Activated CD4-positive, alpha-beta T cell treated with anti-CD3 and anti-CD28 coated beads for 1 hour (primary cell): ENCODE results near the gene ARHGAP9.
A peak's percentile ranks its signal among the peaks of the same experiment; 100 is the strongest.
"Not testable (repeated sequence)": the region's sequence is repeated elsewhere in the genome, so short reads cannot be mapped to it uniquely, and the experiment has no call there.

ENCODE experiments used
- DNase-seq: peaks from one replicate; pipeline ENCODE4 v3.0.0-alpha.2; 2020

Gene ARHGAP9

GRCh38 chr12:57431654-57432188 is 47.9 kb downstream of the ARHGAP9 start:
- DNase-seq: no peak

GRCh38 chr12:57430931-57431566 is 48.6 kb downstream of the ARHGAP9 start, which contains the start of gene R3HDM2:
Gene R3HDM2 (minus strand): TSS chr12:57431043. CDS start chr12:57310428, 120,615 bp downstream.
- DNase-seq: peak; percentile 92

- no peak for DNase-seq
Observed at GRCh38 chr12:57430112-57430930, 49.3 kb downstream of the ARHGAP9 start.

GRCh38 chr12:57429473-57430111 is 50.1 kb downstream of the ARHGAP9 start:
- no peak for DNase-seq

GRCh38 chr12:57428965-57429364 is 50.7 kb downstream of the ARHGAP9 start:
- DNase-seq: no peak

GRCh38 chr12:57426948-57427347 is 52.7 kb downstream of the ARHGAP9 start:
- not testable (repeated sequence) for DNase-seq
